NB4 (cell line): ENCODE measurements around the gene SLC22A17.

Experiments
- CTCF ChIP-seq: IDR thresholded peaks from one replicate; pipeline ENCODE4 v1.5.1; 2012; ENCODE audit warnings: low read depth, low read length
- MYC ChIP-seq: IDR thresholded peaks from 2 replicates; pipeline ENCODE4 v1.6.1; 2011; ENCODE audit warnings: low read depth, low read length
- POLR2A ChIP-seq: IDR thresholded peaks from 2 replicates; pipeline ENCODE4 v1.6.1; 2011; ENCODE audit warnings: mild to moderate bottlenecking; ENCODE audit not compliant: insufficient read length; ENCODE audit errors: extremely low read depth

DNA sequence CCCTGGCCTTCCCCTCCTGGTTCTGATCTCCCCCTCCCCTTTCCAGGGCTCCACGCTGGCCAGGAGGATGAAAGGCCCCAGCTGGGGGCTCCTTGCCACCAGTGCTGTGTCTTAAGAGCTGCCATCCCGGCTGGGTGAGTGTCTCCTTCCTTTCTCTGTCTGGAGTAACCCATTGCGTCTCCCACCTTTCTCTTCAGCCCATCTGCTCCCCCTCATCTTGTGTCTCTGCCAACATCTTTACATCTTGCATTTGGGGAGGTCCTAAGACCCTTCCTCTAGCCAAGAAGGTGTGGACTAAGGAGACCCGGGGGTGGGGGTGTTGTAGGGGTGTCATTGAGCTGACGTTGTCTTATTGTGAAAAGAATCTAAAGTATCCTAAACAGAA lies 45.5 kb downstream of the SLC22A17 start:
- no peak for TF ChIP-seq POLR2A
- TF ChIP-seq CTCF: no peak
- TF ChIP-seq MYC: no peak
